Inflammatory macrophage treated with lipopolysaccharide for 4 hours (primary cell): Measurements from ENCODE around the gene LYRM2.

Experiments used
- DNase-seq: peaks from one replicate; pipeline ENCODE4 v3.0.0-alpha.2; 2020

Gene LYRM2

DNA sequence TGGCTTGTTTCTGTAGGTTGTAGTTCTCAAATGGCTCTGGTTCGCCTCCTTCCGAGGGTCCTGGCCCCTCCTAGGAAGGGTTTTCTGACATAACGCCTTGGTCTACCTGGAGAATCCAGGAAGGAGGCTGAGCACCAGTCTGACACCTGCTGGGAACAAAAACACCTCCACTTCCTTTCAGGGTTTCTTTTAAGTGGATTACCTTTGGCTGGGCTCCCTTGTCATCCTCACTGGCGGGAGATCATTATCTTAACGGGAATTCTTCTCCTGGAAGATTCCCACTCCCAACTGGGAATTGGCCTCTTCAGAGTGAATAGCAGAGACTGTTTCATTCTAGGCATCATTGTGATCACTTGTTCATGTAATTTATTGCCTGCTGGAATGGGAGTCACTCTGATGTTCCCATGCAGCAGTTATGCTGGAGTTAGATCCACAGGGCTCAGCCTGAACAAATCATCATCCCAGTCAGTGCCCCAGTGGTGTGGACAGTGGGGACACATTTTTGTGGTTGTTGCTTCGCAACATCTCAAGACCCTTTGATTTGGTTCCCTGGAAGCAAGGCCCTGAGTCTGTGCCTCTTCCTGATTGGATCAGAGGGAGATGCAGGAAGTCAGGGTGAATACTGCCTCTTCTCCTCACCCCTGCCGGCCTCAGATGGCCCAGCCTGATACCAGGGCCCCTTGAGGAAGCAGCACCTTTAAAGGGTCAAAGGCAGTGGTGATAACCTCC is 49.1 kb downstream of the LYRM2 start:
- DNase-seq, result no peak

DNA sequence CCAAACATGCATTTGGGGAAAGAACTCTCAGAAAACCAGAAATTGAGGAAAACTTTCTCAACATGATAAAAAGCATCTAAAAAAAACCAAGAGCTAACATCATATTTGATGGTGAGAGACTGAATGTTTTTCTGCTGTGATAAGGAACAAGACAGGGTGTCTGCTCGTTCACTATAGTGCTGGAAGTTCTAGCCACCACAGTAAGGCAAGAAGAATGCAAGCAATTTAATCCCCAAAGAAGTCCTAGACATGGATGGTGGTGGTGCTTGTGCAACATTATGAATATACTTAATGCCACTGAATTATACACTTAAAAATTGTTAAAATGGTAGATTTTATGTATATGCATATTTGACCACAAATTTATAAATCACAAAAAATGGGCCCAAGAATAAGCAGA is 53.4 kb downstream of the LYRM2 start:
- no peak for DNase-seq

DNA sequence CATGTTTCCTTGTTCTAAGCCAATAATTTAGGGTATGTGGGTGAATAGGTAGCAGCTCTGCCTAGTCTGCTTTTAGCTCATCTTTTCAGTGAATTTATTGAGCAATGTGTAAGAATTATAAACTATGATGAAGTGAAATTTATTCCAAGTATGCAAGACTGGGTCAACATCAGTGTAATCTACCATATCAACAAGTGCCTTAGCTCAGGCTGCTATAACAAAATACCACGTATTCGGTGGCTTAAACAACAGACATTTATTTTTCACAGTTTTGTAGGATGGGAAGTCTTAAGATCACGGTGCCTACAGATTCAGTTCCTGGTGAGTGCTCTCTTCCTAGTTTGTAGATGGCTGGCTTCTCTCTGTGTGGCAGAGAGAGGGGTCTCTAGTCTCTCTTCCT is 54.0 kb downstream of the LYRM2 start:
- DNase-seq, result no peak

DNA sequence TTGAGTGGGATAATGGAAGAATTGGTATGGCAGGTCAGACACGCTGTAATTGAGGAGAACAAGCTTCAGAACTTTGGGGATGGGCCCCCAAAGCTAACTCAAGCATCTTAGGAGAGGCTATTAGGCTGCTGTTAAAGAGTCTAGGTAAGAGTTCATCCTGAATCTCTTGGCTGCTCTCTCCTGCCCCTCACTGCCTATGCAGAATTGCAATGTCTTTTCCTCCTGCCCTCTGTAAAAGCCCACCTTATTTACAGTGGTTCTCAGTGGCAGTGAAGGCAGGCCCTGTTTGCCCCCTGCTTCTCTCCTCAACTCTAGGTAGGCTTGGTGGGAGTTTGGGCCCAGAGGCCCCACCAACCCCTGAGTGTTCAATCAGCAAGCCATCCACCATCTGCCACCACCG is 55.0 kb downstream of the LYRM2 start:
- DNase-seq, result no peak

DNA sequence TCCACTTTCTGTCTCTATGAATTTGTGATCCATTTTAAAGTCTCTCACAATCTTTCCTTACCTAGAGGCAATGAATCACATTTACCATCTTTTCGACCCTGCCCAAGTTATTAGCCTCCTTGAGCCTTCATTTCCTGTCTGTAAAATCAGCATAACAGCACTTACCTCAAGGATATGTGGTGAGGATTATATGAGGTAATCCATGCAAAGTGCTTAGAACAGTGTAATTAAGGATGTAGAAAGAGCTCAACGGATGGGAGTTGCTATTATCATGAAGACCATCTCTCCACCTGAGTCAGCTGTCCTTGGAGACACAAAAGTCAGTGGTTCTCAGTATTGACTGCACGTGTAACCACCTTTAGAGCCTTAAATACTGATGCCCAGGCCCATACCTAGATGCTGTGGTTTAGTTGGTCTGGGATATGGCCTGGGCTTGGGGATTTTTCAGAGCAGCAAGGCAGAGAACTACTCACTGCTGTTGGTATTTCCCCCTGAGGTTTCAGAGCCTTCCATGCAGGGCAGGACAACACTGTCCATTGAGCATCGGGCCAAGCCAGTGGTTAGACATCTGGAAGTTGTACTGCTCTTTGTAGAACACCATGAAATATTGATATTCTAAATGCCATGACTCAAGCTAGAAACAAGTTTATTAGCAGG is 55.8 kb downstream of the LYRM2 start:
- DNase-seq, result no peak

DNA sequence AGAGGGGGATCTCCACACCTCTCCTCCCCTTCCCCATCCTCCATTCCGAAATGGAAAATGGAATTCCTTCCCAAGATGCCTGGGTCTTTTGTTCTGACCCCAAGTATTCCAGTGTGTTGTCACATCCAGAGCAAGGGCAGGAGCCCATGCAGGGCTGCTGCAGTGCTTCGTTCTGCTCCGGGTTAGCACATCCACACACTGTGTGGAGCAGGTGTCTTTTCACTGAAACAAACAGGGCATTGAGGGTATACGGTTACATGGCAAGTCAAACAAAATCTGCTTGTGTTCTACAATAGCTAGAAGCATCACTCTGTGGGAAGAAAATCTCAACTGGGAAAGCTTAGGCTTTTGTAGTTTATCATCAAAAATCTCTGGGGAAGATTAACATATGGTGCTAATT is 56.9 kb downstream of the LYRM2 start:
- DNase-seq, result no peak

DNA sequence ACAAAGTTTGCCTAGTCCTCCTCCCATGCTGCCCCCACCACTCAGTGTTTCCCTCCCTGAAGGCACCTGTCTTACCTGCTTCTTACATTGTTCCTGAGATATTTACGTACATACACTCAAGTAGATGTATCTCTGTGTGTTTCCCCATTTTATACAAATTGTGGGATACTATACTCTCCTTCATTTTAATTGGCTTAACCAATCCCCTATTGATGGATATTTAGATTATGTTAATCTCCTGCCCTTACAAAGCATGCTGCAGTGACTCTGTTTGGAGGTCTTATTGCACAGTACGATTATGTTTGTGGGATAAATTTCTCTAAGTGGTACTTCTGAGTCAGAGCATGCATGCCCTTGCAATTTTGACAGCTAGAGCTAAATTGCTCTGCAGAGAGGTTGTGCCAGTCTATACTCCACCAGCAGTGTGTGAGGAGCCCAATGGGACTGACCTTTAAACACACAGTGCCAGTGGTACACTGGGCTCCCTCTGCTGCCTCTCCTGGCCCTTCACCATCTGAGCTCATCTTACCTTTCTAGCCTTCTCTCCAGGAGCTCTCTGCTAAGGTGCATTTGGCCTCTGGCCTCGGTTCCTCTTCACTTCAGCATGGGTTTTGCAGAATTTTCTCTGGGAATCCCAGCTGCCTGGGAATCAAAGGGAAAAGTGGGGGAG is 57.4 kb downstream of the LYRM2 start:
- no peak for DNase-seq

DNA sequence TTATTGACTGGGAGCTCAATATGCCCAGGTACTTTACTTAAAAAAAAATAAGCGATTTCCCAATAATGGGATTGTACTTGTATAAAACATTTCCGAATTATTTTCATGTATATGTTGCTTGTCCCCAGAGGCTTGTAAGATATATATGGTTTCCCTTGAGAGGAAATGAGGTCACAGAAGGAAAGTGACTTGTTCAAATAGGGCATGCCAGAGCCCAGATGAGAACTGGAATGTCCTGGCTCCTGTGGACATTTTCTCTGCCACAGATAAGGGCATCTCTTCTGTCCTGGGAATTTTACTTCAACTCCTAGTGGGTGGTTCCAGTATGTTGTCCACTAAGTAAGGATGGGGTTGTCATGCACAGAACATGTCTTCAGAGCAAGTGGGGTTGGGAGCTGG is 63.0 kb downstream of the LYRM2 start:
- DNase-seq, result no peak

DNA sequence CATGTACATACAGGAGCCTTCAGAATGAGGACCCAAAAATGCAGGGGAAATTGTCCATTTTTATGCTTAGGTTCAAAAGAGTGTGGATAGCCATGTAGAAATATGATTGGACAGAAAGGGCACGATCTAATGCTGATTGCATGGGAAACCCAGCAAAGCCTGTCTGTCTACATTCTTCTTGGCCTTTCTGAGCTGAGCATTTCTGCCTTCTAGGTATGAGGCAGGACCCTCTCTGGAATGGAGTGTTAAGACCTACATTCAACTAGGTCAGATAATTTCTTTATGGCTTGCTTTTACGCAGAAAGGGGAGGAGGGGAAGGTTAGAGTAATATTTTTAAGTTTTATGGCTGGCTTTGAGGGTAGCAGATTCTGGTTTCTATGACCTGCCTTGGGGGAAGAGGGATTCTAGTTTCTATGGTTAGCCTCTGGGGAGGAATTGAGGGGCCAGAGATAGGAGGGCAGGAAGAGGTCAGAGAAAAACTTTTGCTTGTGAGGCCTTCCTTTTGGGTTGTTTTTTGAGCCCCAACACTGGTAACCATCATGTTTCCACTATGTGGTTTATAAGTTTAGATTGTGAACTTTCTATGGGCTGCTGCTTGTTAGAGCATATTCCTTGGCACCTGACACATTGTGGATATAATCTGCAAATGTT is 63.5 kb downstream of the LYRM2 start:
- no peak for DNase-seq

DNA sequence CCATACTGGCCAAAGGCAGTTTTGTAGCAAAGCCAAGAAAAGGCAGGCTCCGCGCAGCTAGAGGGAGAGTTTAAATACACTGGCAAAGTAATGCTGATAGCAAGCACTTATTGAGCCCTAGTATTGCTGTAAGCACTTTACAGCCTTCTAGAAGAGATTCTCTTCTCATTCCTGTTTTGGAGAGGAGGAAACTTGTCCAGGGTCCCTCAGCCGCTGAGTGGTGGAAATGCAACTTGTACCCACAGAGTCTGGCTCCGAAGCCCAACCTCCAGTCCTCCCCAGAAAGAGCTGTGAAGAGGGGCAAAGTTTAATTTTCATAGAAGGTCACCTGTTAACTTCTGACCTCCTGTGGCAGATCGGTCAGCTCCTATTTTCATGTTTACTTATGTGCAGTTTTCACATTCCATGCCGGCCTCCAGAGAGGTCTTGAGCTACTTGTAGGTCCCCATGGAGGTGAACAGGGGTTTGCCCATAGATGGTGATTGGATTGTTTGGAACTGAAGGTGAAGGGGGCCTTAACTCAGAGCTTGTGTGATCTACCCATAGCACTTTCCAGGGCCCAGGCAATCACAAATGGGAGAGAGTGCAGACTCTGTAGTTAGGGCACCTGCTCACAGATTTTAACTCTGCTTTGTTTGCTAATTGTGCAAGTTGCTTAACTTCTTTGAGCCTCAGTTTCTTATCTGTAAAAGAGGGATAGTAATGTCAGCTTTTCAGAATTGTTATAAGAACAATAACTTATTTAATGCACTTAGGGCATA is 70.7 kb downstream of the LYRM2 start:
- no peak for DNase-seq

DNA sequence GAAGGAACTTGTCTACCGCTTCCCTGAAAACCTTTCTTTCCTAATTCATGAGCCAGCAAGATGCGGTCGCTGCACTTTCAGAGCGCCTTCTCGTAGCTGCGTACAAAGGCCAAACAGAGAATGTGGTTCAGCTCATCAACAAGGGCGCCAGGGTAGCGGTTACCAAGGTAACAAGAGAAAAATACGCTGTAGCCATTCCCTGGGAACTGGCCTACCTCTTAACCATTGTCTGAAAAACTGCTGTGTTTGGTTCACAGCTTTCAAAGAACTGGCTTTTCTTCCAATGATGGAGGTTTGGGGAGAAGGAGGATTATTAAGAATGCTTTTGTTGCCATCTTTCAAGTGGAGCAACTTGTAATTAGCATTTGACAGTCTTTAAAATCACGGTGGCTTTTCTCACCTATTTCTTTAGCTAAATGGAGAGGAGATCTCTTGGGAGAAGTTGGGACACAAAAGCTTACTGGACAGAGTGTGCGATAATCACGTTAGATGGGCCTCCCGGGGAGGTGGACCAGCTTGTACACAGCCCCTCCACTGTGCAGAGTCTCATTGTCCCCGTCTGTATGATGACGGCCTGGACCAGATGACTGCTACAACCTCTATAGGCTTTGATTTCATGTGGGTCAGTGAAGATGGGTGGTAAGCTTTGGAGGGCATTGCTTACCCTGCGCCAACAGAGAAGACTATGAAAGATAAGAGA is 71.5 kb downstream of the LYRM2 start:
- DNase-seq, result no peak

DNA sequence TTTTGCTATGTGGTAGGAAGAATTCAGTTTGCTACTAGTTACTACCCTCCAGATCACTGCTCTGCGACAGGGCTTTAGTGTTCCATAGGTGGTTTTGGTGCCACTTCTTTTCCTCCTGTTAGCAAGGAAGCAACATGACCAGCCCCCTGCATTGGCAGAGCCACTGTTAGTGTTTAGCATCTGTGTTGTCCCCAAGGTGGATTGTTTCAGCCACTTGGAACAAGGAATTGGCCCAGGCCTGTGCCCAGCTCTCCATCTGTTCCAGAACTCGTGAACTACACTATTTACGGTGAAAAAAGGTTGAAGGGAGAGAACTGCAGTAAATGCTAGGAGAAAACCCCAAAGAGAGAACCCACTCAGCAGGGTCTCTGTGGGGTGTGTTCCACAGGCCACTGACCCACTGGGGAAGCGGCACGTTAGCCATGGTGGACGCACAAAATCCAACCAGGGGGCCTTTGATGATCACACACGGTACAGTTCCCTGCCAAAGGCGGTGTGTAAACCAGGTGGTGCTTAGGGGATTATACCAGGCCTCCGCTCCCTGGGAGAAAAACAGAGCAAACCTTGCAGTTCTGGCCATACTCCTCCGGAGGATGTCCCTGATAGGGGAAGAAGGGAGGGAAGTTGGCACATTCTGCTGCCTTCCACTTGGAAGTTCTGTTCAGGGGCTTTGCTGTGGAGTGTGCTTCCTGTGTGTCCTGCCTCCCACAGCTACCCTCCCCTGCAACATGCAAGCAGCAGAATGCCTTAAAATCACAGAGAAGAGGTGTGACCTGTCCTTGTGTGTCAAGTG is 72.3 kb downstream of the LYRM2 start:
- DNase-seq, result no peak

DNA sequence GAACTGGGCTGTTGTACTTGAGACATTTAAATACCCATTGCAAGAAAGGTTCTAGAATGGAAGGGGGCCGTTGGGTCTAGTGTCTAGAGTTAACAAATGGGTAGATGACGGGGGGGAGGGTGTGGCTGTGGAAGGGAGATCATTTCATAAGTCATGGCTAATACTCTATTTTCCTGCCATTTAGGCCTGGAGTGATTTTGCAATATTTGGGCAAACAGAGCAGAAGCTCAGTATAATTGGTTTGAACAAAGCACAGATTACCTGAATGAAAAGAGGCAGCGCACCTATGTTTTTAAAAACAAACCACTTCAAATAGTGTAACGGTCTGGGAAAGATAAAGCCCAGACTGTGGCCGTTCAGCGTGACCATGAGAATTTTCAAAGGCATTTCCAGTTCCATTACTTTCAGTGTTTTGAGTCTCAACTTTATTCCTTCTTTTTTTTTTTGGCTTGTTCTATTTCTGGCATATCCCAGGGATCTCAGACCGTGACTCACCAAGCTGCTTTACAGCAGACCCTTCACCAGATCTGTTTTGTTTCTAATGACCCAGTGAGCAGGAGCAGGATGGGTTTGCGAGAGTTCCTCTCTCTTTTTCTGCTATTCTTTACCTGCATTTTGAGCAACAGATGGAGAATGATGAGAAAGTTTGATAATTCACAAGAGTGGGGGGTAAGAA is 73.7 kb downstream of the LYRM2 start:
- DNase-seq, result no peak

DNA sequence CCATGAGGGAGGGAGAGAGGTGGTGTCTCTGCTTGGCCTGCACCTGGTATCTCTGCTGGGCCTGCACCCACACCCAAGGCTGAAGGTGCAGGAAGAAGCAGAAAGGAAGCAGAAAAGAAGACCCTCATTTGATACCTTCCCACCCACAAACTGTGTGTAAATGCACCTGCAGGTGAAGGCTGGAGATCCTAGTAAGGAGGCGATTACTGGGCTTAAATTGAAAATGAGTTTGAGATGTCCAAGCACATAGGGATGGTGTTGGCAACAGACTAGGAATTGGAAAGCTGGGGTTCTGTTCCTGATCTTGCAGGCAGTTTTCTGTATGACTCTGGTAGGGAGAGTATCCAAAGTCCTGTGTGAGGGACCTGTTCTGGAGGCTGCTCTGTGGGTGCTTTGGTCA is 74.7 kb downstream of the LYRM2 start:
- no peak for DNase-seq

DNA sequence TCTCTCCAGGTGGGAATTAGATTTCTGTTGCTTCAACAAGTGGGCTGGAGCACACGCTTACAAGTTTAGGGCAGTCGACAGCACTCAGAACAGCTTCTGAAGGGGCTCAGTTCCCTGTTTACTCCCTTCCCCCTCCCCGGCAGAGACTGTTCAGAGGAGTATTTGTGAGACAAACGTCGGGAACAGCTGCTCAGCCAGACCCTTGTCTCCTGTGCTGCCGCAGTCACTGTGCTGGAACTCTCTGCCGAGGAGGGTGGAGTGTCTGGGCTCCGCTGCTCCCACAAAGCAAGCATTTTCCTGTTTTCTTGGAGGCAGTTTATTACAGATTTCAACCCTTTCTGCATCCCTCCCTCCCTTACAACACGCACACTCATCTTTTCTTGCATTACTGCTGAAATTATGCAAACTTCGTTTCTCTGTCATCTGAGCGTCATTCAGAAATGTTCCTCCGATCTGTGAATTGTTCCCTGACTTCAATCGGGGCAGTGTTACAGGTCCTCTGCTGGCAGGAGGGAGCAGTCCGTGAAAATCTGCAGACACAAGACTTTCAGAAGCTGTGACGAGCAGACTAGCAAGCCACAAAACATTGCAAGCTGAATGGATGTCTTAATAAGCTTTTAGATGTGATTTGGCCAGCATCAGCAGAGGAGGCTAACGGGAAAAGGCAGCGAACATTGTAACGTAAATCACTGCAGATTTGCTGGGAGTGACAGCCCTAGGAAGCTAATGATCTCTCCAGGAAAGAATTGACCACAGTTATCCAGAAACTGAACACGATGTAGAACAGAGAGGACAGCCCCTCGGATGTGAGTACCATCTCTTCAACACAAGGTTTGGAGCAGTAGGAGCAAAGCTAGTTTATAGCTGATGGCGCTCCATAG is 76.2 kb downstream of the LYRM2 start:
- DNase-seq, result no peak

DNA sequence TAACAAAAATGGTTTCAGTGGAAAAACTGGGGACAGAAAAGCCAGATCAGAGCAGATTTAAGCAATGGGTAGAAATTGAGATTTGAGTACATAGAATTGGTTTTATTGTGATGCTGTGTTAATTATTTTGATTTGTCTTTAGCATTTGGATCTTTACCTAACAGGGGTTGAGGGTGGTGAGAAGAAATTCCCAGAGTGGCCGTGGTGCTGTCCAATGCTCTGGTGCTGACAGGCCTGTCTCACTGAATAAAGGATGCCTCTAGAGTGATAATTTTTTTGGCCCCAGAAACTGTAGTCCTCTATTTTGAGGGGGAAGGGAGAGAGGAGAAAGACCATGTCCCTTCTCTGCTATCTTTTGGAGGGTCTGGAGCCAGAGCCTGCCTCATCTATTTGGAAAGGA is 79.1 kb downstream of the LYRM2 start:
- no peak for DNase-seq

DNA sequence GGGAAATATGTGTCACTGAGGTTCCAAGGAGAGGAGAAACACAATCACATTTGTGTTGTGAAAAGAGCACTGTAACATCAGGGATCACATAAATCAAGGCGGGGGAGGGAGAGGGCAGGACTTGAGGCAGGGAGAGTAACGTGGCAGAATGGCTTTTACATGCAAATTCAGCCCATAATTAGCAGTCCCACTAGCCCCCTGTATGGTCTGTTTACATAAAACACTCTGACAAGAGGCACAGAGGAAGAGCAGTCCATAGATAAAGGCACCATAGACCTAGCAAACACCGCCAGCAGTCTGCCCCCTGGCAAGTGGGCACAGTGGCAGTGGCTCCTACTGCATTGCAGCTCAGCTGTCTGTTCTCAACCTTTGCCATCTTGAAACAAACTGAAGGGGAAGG is 82.7 kb downstream of the LYRM2 start:
- no peak for DNase-seq

DNA sequence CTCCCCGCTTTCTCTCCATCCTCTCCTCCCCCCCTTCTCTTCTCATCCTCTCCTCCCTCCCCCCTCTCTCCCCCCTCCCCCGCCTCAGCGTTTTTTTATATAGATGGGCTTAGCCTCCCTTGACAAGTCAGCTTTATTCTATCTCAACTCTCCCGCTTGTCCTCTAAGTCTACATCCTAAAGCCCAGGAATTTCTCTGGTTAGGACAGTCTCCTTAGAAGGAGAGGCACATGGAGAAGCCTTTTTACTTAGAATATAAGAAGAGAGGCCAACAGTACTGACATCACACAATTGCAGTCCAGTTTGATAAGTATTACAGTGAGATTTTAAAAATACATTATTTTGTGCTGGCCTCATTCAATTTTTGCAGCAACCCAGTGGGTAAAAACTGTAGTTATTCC is 83.5 kb downstream of the LYRM2 start:
- DNase-seq, result no peak

DNA sequence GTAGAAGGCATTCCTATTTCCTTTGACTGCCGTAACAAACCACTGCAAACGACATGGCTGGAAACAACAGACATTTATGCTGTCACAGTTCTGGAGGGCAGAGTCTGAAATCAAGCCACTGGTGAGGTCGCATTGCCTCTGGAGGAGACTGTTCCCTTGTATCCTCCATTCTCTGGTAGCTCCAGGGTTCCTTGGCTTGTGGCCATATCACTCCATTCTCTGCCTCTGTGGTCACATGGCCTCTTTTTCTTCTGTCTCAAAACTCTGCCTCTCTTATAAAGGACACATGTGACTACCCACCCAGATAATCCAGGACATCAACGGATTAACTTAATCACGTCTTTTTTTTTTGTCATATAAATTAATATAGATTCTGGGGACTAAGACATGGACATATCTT is 84.4 kb downstream of the LYRM2 start:
- no peak for DNase-seq

DNA sequence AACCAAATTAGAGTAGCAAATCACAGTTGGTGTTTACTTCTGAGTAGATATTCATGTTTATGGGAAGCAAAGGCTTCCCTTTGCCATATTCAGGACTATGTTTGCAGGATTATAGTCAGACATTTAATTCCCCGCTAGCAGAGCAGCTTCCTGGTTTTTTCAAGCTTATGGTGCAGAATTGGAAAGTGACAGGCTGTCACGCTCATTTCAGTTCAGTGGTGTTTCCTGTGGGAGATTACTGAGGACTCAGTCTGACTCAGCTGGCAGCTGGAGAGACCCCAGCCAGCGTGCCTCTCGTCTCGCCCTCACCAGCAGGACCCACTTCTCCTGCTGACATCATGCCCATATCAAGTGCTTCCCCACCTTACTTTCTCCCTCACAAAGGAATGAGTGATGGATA is 85.1 kb downstream of the LYRM2 start:
- no peak for DNase-seq
